HL-60 (cell line): Measurements from ENCODE around the gene GPHN.

ENCODE experiments used
- DNase-seq, 2 experiments: peaks; one replicate each; pipeline ENCODE4 v3.0.0-alpha.2; 2010 to 2020; ENCODE audit warnings: low read depth in 1 of 2, low spot score in 1 of 2
- H3K27ac ChIP-seq: fragments of 250-450 bp; sonication (Bioruptor Pico); replicated peaks from 2 replicates; pipeline ENCODE4 v1.5.1; 2020; ENCODE audit warnings: mild to moderate bottlenecking, moderate library complexity
- H3K27me3 ChIP-seq: fragments of 250-450 bp; sonication (Bioruptor Pico); 2 replicates; pipeline ENCODE4 v1.5.1; 2021; ENCODE audit warnings: mild to moderate bottlenecking, moderate library complexity; ENCODE audit not compliant: insufficient read depth, poor library complexity, severe bottlenecking
- H3K4me3 ChIP-seq: replicated peaks from 2 replicates; pipeline ENCODE4 v1.5.1; 2011; ENCODE audit warnings: mild to moderate bottlenecking, control low read depth, low read length; ENCODE audit not compliant: insufficient read depth
- CTCF ChIP-seq: IDR thresholded peaks from one replicate; pipeline ENCODE4 v1.5.1; 2011; ENCODE audit warnings: low read length, control low read depth, inconsistent platforms; ENCODE audit not compliant: insufficient read depth
- GABPA ChIP-seq: IDR thresholded peaks from 2 replicates; pipeline ENCODE4 v1.6.1; 2012; ENCODE audit warnings: low read depth
- POLR2AphosphoS5 ChIP-seq: IDR thresholded peaks from 2 replicates; pipeline ENCODE4 v1.6.1; 2012; ENCODE audit warnings: low read depth
- SPI1 ChIP-seq: IDR thresholded peaks from 2 replicates; pipeline ENCODE4 v1.6.1; 2012; ENCODE audit warnings: low read depth, mild to moderate bottlenecking, borderline replicate concordance
- TF ChIP-seq, protein P1 (sequence below): IDR thresholded peaks from 2 replicates; pipeline ENCODE4 v1.6.1; 2012; ENCODE audit warnings: low read depth; ENCODE audit not compliant: insufficient replicate concordance

GPHN gene

GRCh38 chr14:67172520-67172919, 664.6 kb downstream of the GPHN start:
- no peak for TF ChIP-seq POLR2AphosphoS5
- TF ChIP-seq, protein P1, sequence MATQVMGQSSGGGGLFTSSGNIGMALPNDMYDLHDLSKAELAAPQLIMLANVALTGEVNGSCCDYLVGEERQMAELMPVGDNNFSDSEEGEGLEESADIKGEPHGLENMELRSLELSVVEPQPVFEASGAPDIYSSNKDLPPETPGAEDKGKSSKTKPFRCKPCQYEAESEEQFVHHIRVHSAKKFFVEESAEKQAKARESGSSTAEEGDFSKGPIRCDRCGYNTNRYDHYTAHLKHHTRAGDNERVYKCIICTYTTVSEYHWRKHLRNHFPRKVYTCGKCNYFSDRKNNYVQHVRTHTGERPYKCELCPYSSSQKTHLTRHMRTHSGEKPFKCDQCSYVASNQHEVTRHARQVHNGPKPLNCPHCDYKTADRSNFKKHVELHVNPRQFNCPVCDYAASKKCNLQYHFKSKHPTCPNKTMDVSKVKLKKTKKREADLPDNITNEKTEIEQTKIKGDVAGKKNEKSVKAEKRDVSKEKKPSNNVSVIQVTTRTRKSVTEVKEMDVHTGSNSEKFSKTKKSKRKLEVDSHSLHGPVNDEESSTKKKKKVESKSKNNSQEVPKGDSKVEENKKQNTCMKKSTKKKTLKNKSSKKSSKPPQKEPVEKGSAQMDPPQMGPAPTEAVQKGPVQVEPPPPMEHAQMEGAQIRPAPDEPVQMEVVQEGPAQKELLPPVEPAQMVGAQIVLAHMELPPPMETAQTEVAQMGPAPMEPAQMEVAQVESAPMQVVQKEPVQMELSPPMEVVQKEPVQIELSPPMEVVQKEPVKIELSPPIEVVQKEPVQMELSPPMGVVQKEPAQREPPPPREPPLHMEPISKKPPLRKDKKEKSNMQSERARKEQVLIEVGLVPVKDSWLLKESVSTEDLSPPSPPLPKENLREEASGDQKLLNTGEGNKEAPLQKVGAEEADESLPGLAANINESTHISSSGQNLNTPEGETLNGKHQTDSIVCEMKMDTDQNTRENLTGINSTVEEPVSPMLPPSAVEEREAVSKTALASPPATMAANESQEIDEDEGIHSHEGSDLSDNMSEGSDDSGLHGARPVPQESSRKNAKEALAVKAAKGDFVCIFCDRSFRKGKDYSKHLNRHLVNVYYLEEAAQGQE = no peak
- TF ChIP-seq CTCF = no peak
- TF ChIP-seq GABPA = no peak
- no peak for TF ChIP-seq SPI1
- no peak for DNase-seq
- H3K27me3 ChIP-seq = no peaks in the 10 kb centered on the region
- H3K27ac ChIP-seq = no peak overlapping the region
- no peak overlapping the region for H3K4me3 ChIP-seq

DNA sequence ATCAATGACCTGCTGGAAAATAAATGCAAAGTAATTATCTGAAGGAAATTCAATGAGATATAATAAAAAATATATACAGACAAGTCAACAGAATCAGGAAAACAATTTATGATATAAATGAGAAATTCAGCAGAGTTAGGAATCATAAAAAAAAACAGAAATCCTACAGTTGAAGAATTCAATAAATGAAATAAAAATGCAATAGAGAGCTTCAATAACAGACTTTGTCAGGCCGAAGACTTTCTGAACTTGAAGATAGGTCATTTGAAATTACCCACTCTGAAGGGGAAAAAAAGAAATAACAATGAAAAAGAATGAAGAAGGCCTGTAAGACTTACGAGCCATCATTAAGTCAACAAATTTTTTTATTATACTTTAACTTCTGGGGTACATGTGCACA, 665.8 kb downstream of the GPHN start:
- no peaks in the 10 kb centered on the region for H3K27me3 ChIP-seq
- no peak for DNase-seq
- no peak overlapping the region for H3K27ac ChIP-seq
- TF ChIP-seq, protein P1 = no peak
- TF ChIP-seq SPI1 (no peak), GABPA (no peak), POLR2AphosphoS5 (no peak), CTCF (no peak)
- H3K4me3 ChIP-seq = no peak overlapping the region

DNA sequence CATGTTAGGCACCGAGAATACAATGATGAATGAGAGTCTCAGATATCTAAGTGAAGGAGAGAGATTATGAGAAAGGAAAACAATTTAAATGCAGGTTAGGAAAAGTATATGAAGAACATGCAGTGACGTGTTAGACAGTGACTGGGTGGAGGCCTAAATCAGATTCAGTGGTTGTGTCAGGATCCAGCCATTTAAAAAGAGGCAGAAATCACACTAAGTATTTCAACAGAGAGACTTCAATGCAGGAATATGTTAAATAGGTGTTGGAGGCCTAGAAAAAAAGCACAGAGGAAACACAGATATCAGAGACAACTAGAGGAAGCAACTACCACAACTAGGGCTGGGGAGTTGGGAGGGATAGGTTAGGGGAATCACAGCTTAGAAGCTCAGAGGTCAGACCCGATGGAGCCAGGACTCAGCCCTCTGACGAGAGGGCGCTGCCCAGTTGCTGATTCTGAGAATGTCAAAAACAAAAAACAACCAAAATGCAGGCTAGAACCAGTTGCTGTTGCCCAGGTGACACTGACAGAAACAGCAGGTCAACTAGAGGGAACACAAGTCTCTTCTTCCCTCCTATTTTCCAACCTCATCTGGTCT, 678.3 kb downstream of the GPHN start:
- H3K27ac ChIP-seq = no peak overlapping the region
- TF ChIP-seq, protein P1 = no peak
- no peak for TF ChIP-seq POLR2AphosphoS5
- TF ChIP-seq SPI1 = no peak
- TF ChIP-seq CTCF = no peak
- no peak for TF ChIP-seq GABPA
- no peak overlapping the region for H3K4me3 ChIP-seq
- H3K27me3 ChIP-seq = no peaks in the 10 kb centered on the region
- DNase-seq = no peak
